ENCODE results near the gene PAGE2B.

- TF ChIP-seq CREM (CRISPR knock-in tag; IDR thresholded peaks at IDR 0.05): no peak
- TF ChIP-seq CTCF (IDR thresholded peaks at IDR 0.05): no peak
- no peak for TF ChIP-seq ZBTB43 (CRISPR knock-in tag; IDR thresholded peaks at IDR 0.05)
- TF ChIP-seq HMGXB4 (CRISPR knock-in tag; IDR thresholded peaks at IDR 0.05): no peak
- TF ChIP-seq TEAD4 (CRISPR knock-in tag; IDR thresholded peaks at IDR 0.05): no peak
- TF ChIP-seq NR2C2 (CRISPR knock-in tag; IDR thresholded peaks at IDR 0.05): no peak
- TF ChIP-seq ATF1 (CRISPR knock-in tag; IDR thresholded peaks at IDR 0.05): no peak
- no peak for TF ChIP-seq USF2 (CRISPR knock-in tag; IDR thresholded peaks at IDR 0.05)
- no peak for TF ChIP-seq E2F1 (CRISPR knock-in tag; IDR thresholded peaks at IDR 0.05)
- no peak for TF ChIP-seq FOXP4 (CRISPR knock-in tag; IDR thresholded peaks at IDR 0.05)
- no peak for TF ChIP-seq USF1 (CRISPR knock-in tag; IDR thresholded peaks at IDR 0.05)
- no peak for TF ChIP-seq ZNF512 (CRISPR knock-in tag; IDR thresholded peaks at IDR 0.05; ENCODE audit: borderline replicate concordance)
- TF ChIP-seq FOXJ3 (CRISPR knock-in tag; IDR thresholded peaks at IDR 0.05; ENCODE audit: borderline replicate concordance): no peak
- TF ChIP-seq SP1 (CRISPR knock-in tag; conservative IDR thresholded peaks at IDR 0.05): no peak
These were observed at the start of gene PAGE2B for GRCh38 chrX:55074851-55075467.

Measured in WTC11 (cell line).